ENCODE results near the gene GRB10. TPM values are rescaled to one million over a fixed set of nuclear protein-coding genes. Genes with fewer than 3 reads are reported as not detected.

GRB10 gene
- total RNA-seq, 1 experiment from 2014 or later: 47.9 TPM

DNA sequence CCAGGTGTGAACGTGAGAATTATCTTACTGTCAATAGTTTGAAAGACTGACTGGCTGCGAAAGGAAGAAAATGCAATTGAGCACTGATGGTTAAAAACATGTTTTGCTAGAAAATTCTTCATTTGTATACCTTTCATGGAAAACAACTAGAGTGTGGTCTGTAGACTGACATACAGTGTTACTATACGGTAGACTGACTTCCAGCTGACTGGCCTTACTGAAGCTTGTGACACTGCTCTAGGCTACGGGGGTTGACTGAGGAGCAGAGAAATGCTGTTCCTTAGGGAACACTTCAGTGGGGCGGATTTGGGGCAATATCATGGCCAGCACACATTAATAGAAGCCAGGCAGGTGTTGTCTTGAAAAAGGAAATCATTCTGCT is 191.6 kb downstream of the GRB10 start:
- intact Hi-C loops (cut with micrococcal nuclease; ENCODE audit: unreplicated experiment): no loop called here
- Histone ChIP-seq H3K79me2 (ENCODE audit: low read depth) (no peaks in the 10 kb centered on the region), H3K27ac (no peak overlapping the region), H3K4me3 (no peak overlapping the region), H2AFZ (no peak overlapping the region), H3K9me3 (ENCODE audit: insufficient read depth, low read depth) (no peaks in the 10 kb centered on the region), H3K9me2 (ENCODE audit: insufficient read depth) (no peaks in the 10 kb centered on the region), H3K4me1 (replicated peaks; ENCODE audit: insufficient read depth) (no peaks in the 10 kb centered on the region), H3F3A (ENCODE audit: insufficient read depth, low read depth) (no peaks in the 10 kb centered on the region), H4K20me1 (ENCODE audit: insufficient read depth) (0 out of 2 replicates have a peak, but pooled peaks cover 3% of the 10 kb centered on the region), H3K36me3 (ENCODE audit: low read depth) (0 out of 2 replicates have a peak, but pooled peaks cover 5% of the 10 kb centered on the region), H3K4me2 (no peak overlapping the region), H3K27me3 (ENCODE audit: insufficient read depth, low read depth) (no peaks in the 10 kb centered on the region)
- ChIA-PET CTCF (no interaction called here), POLR2A (ENCODE audit: unreplicated experiment) (no interaction called here)
- TF ChIP-seq, protein P1, sequence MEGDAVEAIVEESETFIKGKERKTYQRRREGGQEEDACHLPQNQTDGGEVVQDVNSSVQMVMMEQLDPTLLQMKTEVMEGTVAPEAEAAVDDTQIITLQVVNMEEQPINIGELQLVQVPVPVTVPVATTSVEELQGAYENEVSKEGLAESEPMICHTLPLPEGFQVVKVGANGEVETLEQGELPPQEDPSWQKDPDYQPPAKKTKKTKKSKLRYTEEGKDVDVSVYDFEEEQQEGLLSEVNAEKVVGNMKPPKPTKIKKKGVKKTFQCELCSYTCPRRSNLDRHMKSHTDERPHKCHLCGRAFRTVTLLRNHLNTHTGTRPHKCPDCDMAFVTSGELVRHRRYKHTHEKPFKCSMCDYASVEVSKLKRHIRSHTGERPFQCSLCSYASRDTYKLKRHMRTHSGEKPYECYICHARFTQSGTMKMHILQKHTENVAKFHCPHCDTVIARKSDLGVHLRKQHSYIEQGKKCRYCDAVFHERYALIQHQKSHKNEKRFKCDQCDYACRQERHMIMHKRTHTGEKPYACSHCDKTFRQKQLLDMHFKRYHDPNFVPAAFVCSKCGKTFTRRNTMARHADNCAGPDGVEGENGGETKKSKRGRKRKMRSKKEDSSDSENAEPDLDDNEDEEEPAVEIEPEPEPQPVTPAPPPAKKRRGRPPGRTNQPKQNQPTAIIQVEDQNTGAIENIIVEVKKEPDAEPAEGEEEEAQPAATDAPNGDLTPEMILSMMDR (conservative IDR thresholded peaks at IDR 0.05): no peak
- no peak for TF ChIP-seq EZH2 (IDR thresholded peaks at IDR 0.05; ENCODE audit: low read depth)
- no peak for DNase-seq
- no TSS peak for BruUV-seq (replicated peaks)

DNA sequence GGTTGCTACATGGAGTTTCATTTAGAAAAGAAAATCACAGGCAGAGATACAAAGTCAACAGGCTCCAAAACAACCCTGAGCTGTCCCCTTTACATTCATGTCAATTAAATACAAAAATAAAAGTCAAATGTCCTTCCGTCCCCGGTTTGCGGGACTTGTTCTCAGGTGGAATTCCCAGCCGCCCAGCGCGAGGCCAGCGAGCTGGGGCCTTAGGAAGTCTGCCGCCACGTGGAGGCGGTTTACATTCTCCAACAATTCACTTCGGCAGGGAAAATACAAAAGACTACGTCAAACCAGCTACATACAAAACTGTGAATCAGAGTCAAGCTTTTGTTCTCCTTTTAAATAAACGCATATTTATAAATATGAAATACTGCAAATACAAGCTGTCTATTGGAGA is 192.2 kb downstream of the GRB10 start:
- CTCF ChIA-PET: no interaction called here
- Histone ChIP-seq H3K36me3 (ENCODE audit: low read depth) (0 out of 2 replicates have a peak, but pooled peaks cover 5% of the 10 kb centered on the region), H3K9me2 (ENCODE audit: insufficient read depth) (no peaks in the 10 kb centered on the region), H3K79me2 (ENCODE audit: low read depth) (no peaks in the 10 kb centered on the region), H3K9me3 (ENCODE audit: insufficient read depth, low read depth) (peaks cover 4% of the 10 kb centered on the region; the same call in 1 of the 2 replicates), H3K27ac (no peak overlapping the region), H4K20me1 (ENCODE audit: insufficient read depth) (0 out of 2 replicates have a peak, but pooled peaks cover 3% of the 10 kb centered on the region), H3K4me3 (no peak overlapping the region), H3K4me1 (replicated peaks; ENCODE audit: insufficient read depth) (no peaks in the 10 kb centered on the region), H3F3A (ENCODE audit: insufficient read depth, low read depth) (no peaks in the 10 kb centered on the region), H2AFZ (no peak overlapping the region), H3K27me3 (ENCODE audit: insufficient read depth, low read depth) (no peaks in the 10 kb centered on the region), H3K4me2 (no peak overlapping the region)
- intact Hi-C loops (cut with micrococcal nuclease; ENCODE audit: unreplicated experiment): no loop called here
- TF ChIP-seq EZH2 (IDR thresholded peaks at IDR 0.05; ENCODE audit: low read depth): no peak
- TF ChIP-seq, protein P1 (conservative IDR thresholded peaks at IDR 0.05): no peak
- POLR2A ChIA-PET (ENCODE audit: unreplicated experiment): no interaction called here
- DNase-seq: no peak
- BruUV-seq (replicated peaks): no TSS peak

DNA sequence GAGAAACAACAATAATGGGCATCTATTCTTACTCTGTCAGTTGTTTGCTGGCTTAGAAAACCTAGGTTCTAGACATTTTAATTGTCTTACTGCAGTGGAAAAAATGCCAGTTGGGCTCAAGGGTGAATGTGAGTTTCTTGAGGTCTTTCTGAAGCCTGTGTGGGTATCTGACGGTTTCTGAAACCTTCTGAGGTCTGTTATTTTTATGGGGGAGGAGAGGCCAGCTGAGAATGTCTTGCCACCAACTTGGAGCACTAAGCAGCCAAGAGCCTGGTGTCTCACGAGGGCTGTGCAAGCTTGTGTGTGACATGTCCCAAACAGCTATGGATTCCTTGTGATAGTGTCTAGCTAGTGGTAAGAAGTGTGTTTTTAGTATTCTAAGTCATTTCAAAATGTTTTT is 193.3 kb downstream of the GRB10 start:
- BruUV-seq (replicated peaks): no TSS peak

More for the DNA sequence above, 193.3 kb downstream of the GRB10 start:
- Histone ChIP-seq H3K9me2 (ENCODE audit: insufficient read depth) (no peaks in the 10 kb centered on the region), H3K27ac (no peak overlapping the region), H3K9me3 (ENCODE audit: insufficient read depth, low read depth) (peaks cover 6% of the 10 kb centered on the region; the same call in 1 of the 2 replicates), H3K4me3 (no peak overlapping the region), H4K20me1 (ENCODE audit: insufficient read depth) (0 out of 2 replicates have a peak, but pooled peaks cover 3% of the 10 kb centered on the region), H3K4me1 (replicated peaks; ENCODE audit: insufficient read depth) (peaks cover 4% of the 10 kb centered on the region; the same call in 1 of the 2 replicates), H3K27me3 (ENCODE audit: insufficient read depth, low read depth) (no peaks in the 10 kb centered on the region), H3K4me2 (no peak overlapping the region), H3K79me2 (ENCODE audit: low read depth) (no peaks in the 10 kb centered on the region), H3F3A (ENCODE audit: insufficient read depth, low read depth) (no peaks in the 10 kb centered on the region; the same call in 1 of the 2 replicates), H3K36me3 (ENCODE audit: low read depth) (0 out of 2 replicates have a peak, but pooled peaks cover 3% of the 10 kb centered on the region), H2AFZ (no peak overlapping the region)
- no peak for TF ChIP-seq EZH2 (IDR thresholded peaks at IDR 0.05; ENCODE audit: low read depth)
- TF ChIP-seq, protein P1 (conservative IDR thresholded peaks at IDR 0.05): no peak
- intact Hi-C loops (cut with micrococcal nuclease; ENCODE audit: unreplicated experiment): no loop called here
- CTCF ChIA-PET: no interaction called here
- no peak for DNase-seq
- POLR2A ChIA-PET (ENCODE audit: unreplicated experiment): interaction anchor here (0.6 kb wide), 1 partner anchor 324 kb away, joined by 3 read pairs; no protein-coding TSS in a partner anchor
